HT1080 (cell line): ENCODE results near the gene RABGAP1. TPM values are rescaled to one million over a fixed set of nuclear protein-coding genes. Genes with fewer than 3 reads are reported as not detected.

Experiments
- DNase-seq: peaks from one replicate; pipeline ENCODE4 v3.0.0-alpha.2; 2015; ENCODE audit warnings: low read depth
- total RNA-seq: library from RNA; depleted of rRNA; stranded (reverse); fragments of >200 nt; shearing (Covaris generic); gene quantifications from 2 replicates; pipeline ENCODE4 v1.2.3, GENCODE V29; 2014

RABGAP1 gene
- total RNA-seq, 1 experiment from 2014 or later = 20.2 TPM

DNA sequence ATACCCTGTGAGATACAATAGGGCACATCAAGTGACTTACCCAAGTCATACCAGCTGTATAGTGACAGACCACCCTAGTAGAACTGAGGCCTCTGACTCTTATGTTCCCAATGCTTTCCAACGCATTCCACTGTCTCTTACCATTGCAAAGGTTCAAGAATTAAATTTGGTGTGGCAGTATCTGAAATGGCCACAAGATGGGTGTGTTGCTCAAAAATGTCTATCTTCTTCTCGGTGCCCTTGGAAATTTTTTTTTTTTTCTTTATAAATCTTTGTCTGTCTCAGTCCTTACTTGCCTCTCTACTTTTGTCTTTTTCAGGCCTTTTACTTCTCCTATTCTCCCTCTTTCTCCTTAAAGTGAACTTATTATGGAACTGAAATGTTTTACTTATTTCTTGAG lies 141.0 kb downstream of the RABGAP1 start:
- peak; percentile 44 for DNase-seq

DNA sequence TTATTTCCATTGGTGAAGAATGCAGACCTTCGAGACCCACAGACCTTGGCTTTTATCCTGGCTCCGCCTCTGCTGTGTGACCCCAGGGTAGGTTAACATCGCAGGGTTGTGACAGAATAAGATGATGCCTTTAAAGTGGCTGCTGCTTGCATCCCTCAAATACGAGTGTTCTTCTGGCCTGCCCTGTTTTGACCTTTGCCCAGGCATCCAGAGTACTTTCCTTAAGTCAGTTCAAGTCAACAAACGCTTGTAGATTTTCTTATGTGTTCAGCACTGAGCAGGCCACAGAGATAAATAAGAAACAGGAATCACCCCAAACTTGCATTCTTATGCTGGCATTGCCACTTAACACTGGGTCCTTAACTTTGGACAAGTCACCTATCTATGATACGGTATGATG lies 142.9 kb downstream of the RABGAP1 start:
- no peak for DNase-seq

- DNase-seq = no peak
These were observed 143.4 kb downstream of the RABGAP1 start for GRCh38 chr9:123084256-123084655.

- DNase-seq = no peak
These were observed 145.1 kb downstream of the RABGAP1 start for GRCh38 chr9:123085916-123086315.

DNA sequence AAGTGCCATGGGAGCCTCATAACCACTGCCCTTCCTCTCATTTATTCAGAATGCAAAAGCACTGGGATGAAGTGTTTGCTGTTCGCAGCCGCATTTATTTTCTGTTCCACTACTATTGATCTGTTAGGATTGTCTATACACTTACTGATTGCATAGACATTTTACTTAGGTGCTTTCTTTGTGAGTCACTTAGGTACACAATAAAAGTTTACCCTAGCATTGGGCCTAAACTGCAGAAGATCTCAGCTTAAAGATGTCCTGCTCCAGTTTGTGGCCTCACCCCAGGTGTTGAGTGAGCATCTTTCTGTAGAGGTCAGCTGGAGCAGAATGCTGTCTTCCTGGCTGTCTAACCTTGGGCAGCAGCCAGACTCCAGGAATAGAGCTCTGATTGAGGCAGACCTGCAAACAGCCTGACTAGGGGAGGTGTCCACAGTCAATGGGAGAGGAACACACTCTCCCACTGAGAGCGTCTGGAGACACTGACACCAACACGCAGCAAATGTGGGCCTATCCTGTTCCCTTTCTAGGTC lies 146.6 kb downstream of the RABGAP1 start:
- no peak for DNase-seq

GRCh38 chr9:123089040-123089439 lies 148.2 kb downstream of the RABGAP1 start:
- DNase-seq = no peak

DNA sequence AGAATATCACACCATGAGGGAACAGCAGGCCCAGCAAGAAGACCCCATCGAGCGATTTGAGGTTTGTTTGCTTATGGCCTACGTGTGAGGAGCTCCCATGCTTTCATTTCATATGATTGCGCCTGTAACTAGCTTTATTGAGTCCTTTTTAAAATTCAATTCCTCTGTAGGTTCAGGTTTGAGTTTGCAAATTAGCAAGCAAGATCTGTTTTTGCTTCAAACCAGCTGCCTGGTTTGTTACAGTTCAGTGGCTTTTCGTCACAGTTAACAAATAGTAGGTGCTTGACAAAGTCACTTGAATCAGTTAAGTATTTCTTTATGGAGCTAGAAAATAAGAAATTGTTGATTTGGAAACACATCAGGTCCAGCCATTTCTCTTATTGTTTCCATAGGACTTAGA lies 149.0 kb downstream of the RABGAP1 start:
- DNase-seq = no peak

- DNase-seq = no peak
These were observed 149.5 kb downstream of the RABGAP1 start for GRCh38 chr9:123090198-123090896.

- no peak for DNase-seq
These were observed 150.1 kb downstream of the RABGAP1 start for GRCh38 chr9:123090956-123091355.

- DNase-seq = no peak
These were observed 150.6 kb downstream of the RABGAP1 start for GRCh38 chr9:123091459-123091858.

GRCh38 chr9:123093141-123093540 lies 152.3 kb downstream of the RABGAP1 start:
- DNase-seq = no peak

DNA sequence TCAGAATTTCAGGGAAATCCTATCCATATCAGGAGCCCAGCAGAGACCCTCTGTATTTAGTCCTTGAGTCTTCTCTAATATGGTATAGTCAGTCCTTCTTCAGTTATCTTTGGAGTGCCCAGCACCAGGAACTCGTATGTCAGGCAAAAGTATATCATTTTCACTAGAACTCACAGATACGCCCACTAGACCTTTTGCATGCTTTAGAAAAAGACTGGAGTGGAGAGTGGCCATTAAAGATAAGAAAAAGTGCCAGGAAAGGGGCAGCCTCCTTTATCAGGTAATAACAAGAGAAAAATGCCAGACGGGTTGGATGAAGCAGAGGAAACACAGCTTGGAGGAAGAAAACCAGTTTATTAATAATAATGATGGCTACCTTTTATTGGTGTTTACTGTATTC lies 156.2 kb downstream of the RABGAP1 start:
- DNase-seq = no peak

DNA sequence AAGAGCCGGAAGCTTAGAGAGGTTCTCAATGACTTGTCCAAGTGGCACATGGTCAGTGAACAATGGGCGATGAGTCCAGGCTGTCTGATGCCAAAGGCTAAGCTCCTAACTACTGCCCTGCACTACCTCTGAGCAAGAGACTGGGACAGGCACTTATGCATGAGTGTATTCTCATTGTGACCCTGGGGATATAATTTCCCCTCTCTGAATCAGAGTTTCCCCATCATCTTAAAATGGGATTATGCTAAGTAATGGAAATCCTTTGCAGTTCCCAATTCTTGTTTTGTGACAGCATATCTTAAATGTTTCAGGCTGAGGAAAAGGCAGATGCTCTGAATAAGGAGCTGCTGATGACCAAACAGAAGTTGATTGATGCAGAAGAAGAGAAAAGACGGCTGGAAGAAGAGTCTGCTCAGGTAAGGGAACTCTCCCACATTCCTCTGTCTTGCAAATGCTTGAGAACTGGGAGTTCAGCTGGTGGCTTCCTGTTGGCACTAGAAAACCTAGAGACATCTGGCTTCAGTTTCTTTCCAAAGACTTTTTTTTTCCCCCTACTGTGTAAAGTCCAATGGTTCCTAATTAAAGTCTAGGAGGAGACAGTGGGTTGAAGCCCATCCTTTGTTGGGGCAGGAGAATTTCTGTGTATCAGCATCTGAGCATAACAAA lies 156.7 kb downstream of the RABGAP1 start:
- DNase-seq = no peak

GRCh38 chr9:123098096-123098459 lies 157.3 kb downstream of the RABGAP1 start:
- DNase-seq = no peak

DNA sequence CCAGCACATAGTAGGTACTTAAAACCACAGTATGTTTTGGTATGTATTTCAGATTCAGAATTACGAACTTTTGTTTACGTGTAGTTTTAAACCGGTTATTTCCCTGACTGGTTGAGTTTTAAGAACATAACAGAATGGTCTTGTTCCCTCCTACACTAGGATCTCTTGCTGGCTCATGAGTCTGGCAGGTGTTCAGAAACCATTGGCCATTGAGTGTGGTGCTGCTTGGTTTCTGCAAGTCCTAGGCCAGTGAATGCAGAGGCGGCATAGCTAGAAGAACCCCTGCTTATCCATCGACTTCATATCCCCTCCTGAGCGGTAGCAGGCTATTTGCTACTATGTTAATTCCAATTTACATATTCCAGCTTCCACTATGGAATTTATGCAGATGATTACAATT lies 158.2 kb downstream of the RABGAP1 start:
- DNase-seq = no peak

DNA sequence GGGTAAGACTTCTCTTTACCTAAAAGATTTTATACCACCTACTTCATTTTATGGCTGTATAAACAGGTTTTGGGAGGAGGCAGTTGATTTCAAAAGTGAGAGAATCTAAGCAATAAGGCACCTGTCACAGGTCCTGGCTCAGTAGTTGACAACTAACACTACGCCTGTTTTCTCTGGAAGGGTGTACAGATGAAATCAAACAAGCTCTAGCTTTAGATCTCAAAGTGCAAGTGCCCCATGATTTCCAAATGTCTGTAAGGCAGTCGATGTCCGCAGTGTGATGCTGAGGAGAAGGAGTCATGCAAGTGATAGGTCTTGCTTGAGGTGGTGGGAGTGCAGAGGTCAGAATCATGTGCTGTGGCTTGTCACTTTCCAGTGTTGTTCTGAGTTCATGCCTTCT lies 158.7 kb downstream of the RABGAP1 start:
- DNase-seq = no peak

- DNase-seq = no peak
These were observed 161.7 kb downstream of the RABGAP1 start for GRCh38 chr9:123102375-123103113.

GRCh38 chr9:123104807-123105206 lies 164.0 kb downstream of the RABGAP1 start:
- DNase-seq = no peak

GRCh38 chr9:123105490-123105889 lies 164.7 kb downstream of the RABGAP1 start:
- DNase-seq = no peak

DNA sequence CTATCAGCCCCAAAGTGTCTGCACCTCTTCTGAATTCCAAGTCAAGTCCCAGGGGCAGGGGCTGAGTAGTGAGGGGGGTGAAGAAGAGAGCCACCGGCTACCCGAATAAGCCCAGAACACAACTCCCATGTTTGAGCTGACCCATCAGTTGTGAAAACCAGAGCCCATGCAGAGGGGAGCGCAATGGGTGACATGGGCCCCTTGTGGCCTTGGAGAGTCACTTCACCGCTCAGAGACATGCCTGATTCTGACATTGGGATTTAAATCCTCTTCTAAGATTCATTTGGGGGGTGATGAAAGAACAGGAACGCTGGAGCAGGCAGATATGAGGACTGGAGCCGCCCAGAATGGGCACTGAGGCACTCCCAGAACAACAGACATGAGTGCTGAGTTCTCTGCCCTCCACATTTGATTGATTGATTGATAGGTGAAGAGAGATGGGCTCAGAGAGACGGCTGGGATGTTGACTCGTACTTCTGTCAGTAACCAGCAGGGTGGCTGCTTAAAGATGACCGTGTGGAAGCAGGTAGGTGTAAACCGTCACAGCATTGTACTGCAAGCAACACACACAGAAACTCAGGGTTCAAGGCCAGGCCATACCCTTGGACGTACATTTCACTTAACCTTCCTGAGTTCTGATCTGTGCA lies 166.9 kb downstream of the RABGAP1 start:
- DNase-seq = no peak

- no peak for DNase-seq
These were observed 168.2 kb downstream of the RABGAP1 start for GRCh38 chr9:123108976-123109375.
